Measurements from ENCODE around the gene UBIAD1.

Gene UBIAD1

GRCh38 chr1:11308699-11309224, 35.8 kb downstream of the UBIAD1 start:
- no peak for TF ChIP-seq FOXP2 (optimal IDR thresholded peaks at IDR 0.05; ENCODE audit: borderline replicate concordance, extremely low read depth, extremely low read length, insufficient read depth)
- TF ChIP-seq TAF1 (IDR thresholded peaks at IDR 0.05; ENCODE audit: borderline replicate concordance, insufficient read depth, low read length): no peak
- no peak for TF ChIP-seq SIN3A (IDR thresholded peaks at IDR 0.05; ENCODE audit: borderline replicate concordance, insufficient read depth, low read length)
- no peak for TF ChIP-seq REST (IDR thresholded peaks at IDR 0.05; ENCODE audit: insufficient read depth in 1 of 2, low read depth in 2 of 2, low read length in 2 of 2)
- TF ChIP-seq POLR2AphosphoS5 (IDR thresholded peaks at IDR 0.05; ENCODE audit: low read depth, low read length): no peak

GRCh38 chr1:11309385-11309784, 36.4 kb downstream of the UBIAD1 start:
- TF ChIP-seq FOXP2 (optimal IDR thresholded peaks at IDR 0.05; ENCODE audit: borderline replicate concordance, extremely low read depth, extremely low read length, insufficient read depth): no peak
- TF ChIP-seq SIN3A (IDR thresholded peaks at IDR 0.05; ENCODE audit: borderline replicate concordance, insufficient read depth, low read length): no peak
- no peak for TF ChIP-seq POLR2AphosphoS5 (IDR thresholded peaks at IDR 0.05; ENCODE audit: low read depth, low read length)
- TF ChIP-seq TAF1 (IDR thresholded peaks at IDR 0.05; ENCODE audit: borderline replicate concordance, insufficient read depth, low read length): no peak
- TF ChIP-seq REST (IDR thresholded peaks at IDR 0.05; ENCODE audit: insufficient read depth in 1 of 2, low read depth in 2 of 2, low read length in 2 of 2): no peak

- TF ChIP-seq FOXP2 (optimal IDR thresholded peaks at IDR 0.05; ENCODE audit: borderline replicate concordance, extremely low read depth, extremely low read length, insufficient read depth) (no peak), TAF1 (IDR thresholded peaks at IDR 0.05; ENCODE audit: borderline replicate concordance, insufficient read depth, low read length) (no peak)
Observed at GRCh38 chr1:11311816-11312755, 39.1 kb downstream of the UBIAD1 start.

GRCh38 chr1:11314959-11315358, 42.0 kb downstream of the UBIAD1 start:
- TF ChIP-seq FOXP2 (optimal IDR thresholded peaks at IDR 0.05; ENCODE audit: borderline replicate concordance, extremely low read depth, extremely low read length, insufficient read depth): no peak
- TF ChIP-seq POLR2AphosphoS5 (IDR thresholded peaks at IDR 0.05; ENCODE audit: low read depth, low read length): no peak
- TF ChIP-seq TAF1 (IDR thresholded peaks at IDR 0.05; ENCODE audit: borderline replicate concordance, insufficient read depth, low read length): no peak
- TF ChIP-seq REST (IDR thresholded peaks at IDR 0.05; ENCODE audit: insufficient read depth in 1 of 2, low read depth in 2 of 2, low read length in 2 of 2): no peak
- TF ChIP-seq SIN3A (IDR thresholded peaks at IDR 0.05; ENCODE audit: borderline replicate concordance, insufficient read depth, low read length): no peak

- TF ChIP-seq SIN3A (IDR thresholded peaks at IDR 0.05; ENCODE audit: borderline replicate concordance, insufficient read depth, low read length): no peak
- no peak for TF ChIP-seq FOXP2 (optimal IDR thresholded peaks at IDR 0.05; ENCODE audit: borderline replicate concordance, extremely low read depth, extremely low read length, insufficient read depth)
- TF ChIP-seq POLR2AphosphoS5 (IDR thresholded peaks at IDR 0.05; ENCODE audit: low read depth, low read length): no peak
- TF ChIP-seq TAF1 (IDR thresholded peaks at IDR 0.05; ENCODE audit: borderline replicate concordance, insufficient read depth, low read length): no peak
- TF ChIP-seq REST (IDR thresholded peaks at IDR 0.05; ENCODE audit: insufficient read depth in 1 of 2, low read depth in 2 of 2, low read length in 2 of 2): no peak
Observed at GRCh38 chr1:11316701-11317100, 43.7 kb downstream of the UBIAD1 start.
